ENCODE results near the gene UGT1A9. TPM values are rescaled to one million over a fixed set of nuclear protein-coding genes. Genes with fewer than 3 reads are reported as not detected.
A peak's percentile ranks its signal among the peaks of the same experiment; 100 is the strongest.
"Not testable (repeated sequence)": the region's sequence is repeated elsewhere in the genome, so short reads cannot be mapped to it uniquely, and the experiment has no call there.

The UGT1A9 gene
- total and polyA plus RNA-seq, 2 experiments from 2014 or later = not detected

GRCh38 chr2:233693963-233694362 is 22.3 kb downstream of the UGT1A9 start:
- Histone ChIP-seq H3F3A (ENCODE audit: insufficient read depth) (no peaks in the 10 kb centered on the region), H2AFZ (no peak overlapping the region), H3K4me2 (ENCODE audit: unreplicated experiment) (no peak overlapping the region), H3K9me2 (ENCODE audit: insufficient read depth) (no peaks in the 10 kb centered on the region), H3K36me3 (ENCODE audit: low read depth) (no peaks in the 10 kb centered on the region), H3K27me3 (replicated peaks; ENCODE audit: insufficient read depth) (peaks cover 28% of the 10 kb centered on the region), H3K4me1 (ENCODE audit: insufficient read depth) (no peaks in the 10 kb centered on the region), H3K9ac (no peak overlapping the region), H3K79me2 (ENCODE audit: insufficient read depth) (no peaks in the 10 kb centered on the region), H4K20me1 (ENCODE audit: insufficient read depth) (no peaks in the 10 kb centered on the region), H3K27ac (no peak overlapping the region), H3K9me3 (ENCODE audit: low read depth) (no peaks in the 10 kb centered on the region), H3K4me3 (no peak overlapping the region)
- DNase-seq = no peak
- WGBS, 2 experiments (ENCODE audit: low coverage in 1 of 2, low lambda C conversion rate in 2 of 2, missing lambda C conversion rate in 2 of 2) = 23 to 24% methylated on average over 6 of the region's 6 CpGs
- in situ Hi-C loops (cut with MboI) = no loop called here
- no peak for TF ChIP-seq EZH2 (IDR thresholded peaks at IDR 0.05; ENCODE audit: insufficient read depth, poor library complexity, severe bottlenecking)
- TF ChIP-seq EZH2phosphoT487 (IDR thresholded peaks at IDR 0.05; ENCODE audit: insufficient read depth, low read depth) = no peak

GRCh38 chr2:233698740-233699139 is 27.0 kb downstream of the UGT1A9 start:
- no peaks in the 10 kb centered on the region for H4K20me1 ChIP-seq (ENCODE audit: insufficient read depth)
- in situ Hi-C loops (cut with MboI) = no loop called here
- no peaks in the 10 kb centered on the region for H3K4me1 ChIP-seq (ENCODE audit: insufficient read depth)
- no peak overlapping the region for H3K4me3 ChIP-seq
- no peak overlapping the region for H2AFZ ChIP-seq
- H3K36me3 ChIP-seq (ENCODE audit: low read depth) = no peaks in the 10 kb centered on the region
- H3K27ac ChIP-seq = no peak overlapping the region
- H3K4me2 ChIP-seq (ENCODE audit: unreplicated experiment) = no peak overlapping the region
- no peaks in the 10 kb centered on the region for H3K9me2 ChIP-seq (ENCODE audit: insufficient read depth)
- no peak for DNase-seq
- peaks cover 12% of the 10 kb centered on the region; the same call in 1 of the 2 replicates for H3K27me3 ChIP-seq (replicated peaks; ENCODE audit: insufficient read depth)
- no peak overlapping the region for H3K9ac ChIP-seq
- H3K9me3 ChIP-seq (ENCODE audit: low read depth) = no peaks in the 10 kb centered on the region
- 37 to 42% methylated on average over 4 of the region's 4 CpGs for WGBS, 2 experiments (ENCODE audit: low coverage in 1 of 2, low lambda C conversion rate in 2 of 2, missing lambda C conversion rate in 2 of 2)
- no peaks in the 10 kb centered on the region for H3F3A ChIP-seq (ENCODE audit: insufficient read depth)
- H3K79me2 ChIP-seq (ENCODE audit: insufficient read depth) = no peaks in the 10 kb centered on the region
- TF ChIP-seq EZH2phosphoT487 (IDR thresholded peaks at IDR 0.05; ENCODE audit: insufficient read depth, low read depth) = no peak
- TF ChIP-seq EZH2 (IDR thresholded peaks at IDR 0.05; ENCODE audit: insufficient read depth, poor library complexity, severe bottlenecking) = no peak

GRCh38 chr2:233699424-233700027 is 27.8 kb downstream of the UGT1A9 start:
- Histone ChIP-seq H3K9me3 (ENCODE audit: low read depth) (no peaks in the 10 kb centered on the region), H3K79me2 (ENCODE audit: insufficient read depth) (no peaks in the 10 kb centered on the region), H3K9me2 (ENCODE audit: insufficient read depth) (no peaks in the 10 kb centered on the region), H3K36me3 (ENCODE audit: low read depth) (no peaks in the 10 kb centered on the region), H3K4me3 (no peak overlapping the region), H3K9ac (no peak overlapping the region), H3K4me2 (ENCODE audit: unreplicated experiment) (no peak overlapping the region), H3K4me1 (ENCODE audit: insufficient read depth) (no peaks in the 10 kb centered on the region), H3K27me3 (replicated peaks; ENCODE audit: insufficient read depth) (peaks cover 12% of the 10 kb centered on the region; the same call in 1 of the 2 replicates), H3K27ac (peak overlapping the region; percentile 61), H2AFZ (no peak overlapping the region), H3F3A (ENCODE audit: insufficient read depth) (no peaks in the 10 kb centered on the region), H4K20me1 (ENCODE audit: insufficient read depth) (no peaks in the 10 kb centered on the region)
- in situ Hi-C loops (cut with MboI) = no loop called here
- no peak for TF ChIP-seq EZH2phosphoT487 (IDR thresholded peaks at IDR 0.05; ENCODE audit: insufficient read depth, low read depth)
- TF ChIP-seq EZH2 (IDR thresholded peaks at IDR 0.05; ENCODE audit: insufficient read depth, poor library complexity, severe bottlenecking) = no peak
- 58 to 66% methylated on average over 8 of the region's 8 CpGs for WGBS, 2 experiments (ENCODE audit: low coverage in 1 of 2, low lambda C conversion rate in 2 of 2, missing lambda C conversion rate in 2 of 2)
- DNase-seq = no peak

- Histone ChIP-seq H3K9me3 (ENCODE audit: low read depth) (no peaks in the 10 kb centered on the region), H3K4me3 (no peak overlapping the region), H3K9me2 (ENCODE audit: insufficient read depth) (no peaks in the 10 kb centered on the region), H3K4me1 (ENCODE audit: insufficient read depth) (no peaks in the 10 kb centered on the region), H3K9ac (no peak overlapping the region), H3K79me2 (ENCODE audit: insufficient read depth) (no peaks in the 10 kb centered on the region), H3K4me2 (ENCODE audit: unreplicated experiment) (no peak overlapping the region), H3K27me3 (replicated peaks; ENCODE audit: insufficient read depth) (peaks cover 12% of the 10 kb centered on the region; the same call in 1 of the 2 replicates), H3K36me3 (ENCODE audit: low read depth) (no peaks in the 10 kb centered on the region), H4K20me1 (ENCODE audit: insufficient read depth) (no peaks in the 10 kb centered on the region), H3F3A (ENCODE audit: insufficient read depth) (no peaks in the 10 kb centered on the region), H3K27ac (peak overlapping the region; percentile 61), H2AFZ (no peak overlapping the region)
- WGBS, 2 experiments (ENCODE audit: low coverage in 1 of 2, low lambda C conversion rate in 2 of 2, missing lambda C conversion rate in 2 of 2) = 14 to 37% methylated on average over 1 of the region's 1 CpG
- DNase-seq = peak; percentile 43
- no peak for TF ChIP-seq EZH2 (IDR thresholded peaks at IDR 0.05; ENCODE audit: insufficient read depth, poor library complexity, severe bottlenecking)
- TF ChIP-seq EZH2phosphoT487 (IDR thresholded peaks at IDR 0.05; ENCODE audit: insufficient read depth, low read depth) = no peak
- in situ Hi-C loops (cut with MboI) = no loop called here
Observed at GRCh38 chr2:233700028-233700635, 28.4 kb downstream of the UGT1A9 start.

GRCh38 chr2:233700842-233701241 is 29.1 kb downstream of the UGT1A9 start:
- 70 to 72% methylated on average over 5 of the region's 5 CpGs for WGBS, 2 experiments (ENCODE audit: low coverage in 1 of 2, low lambda C conversion rate in 2 of 2, missing lambda C conversion rate in 2 of 2)
- H3K4me3 ChIP-seq; H3K27ac ChIP-seq; H3K9me3 ChIP-seq (ENCODE audit: low read depth); H2AFZ ChIP-seq; H3K79me2 ChIP-seq (ENCODE audit: insufficient read depth); H3K4me1 ChIP-seq (ENCODE audit: insufficient read depth); DNase-seq; H3F3A ChIP-seq (ENCODE audit: insufficient read depth); H3K36me3 ChIP-seq (ENCODE audit: low read depth); H3K9me2 ChIP-seq (ENCODE audit: insufficient read depth); in situ Hi-C loops (cut with MboI); H4K20me1 ChIP-seq (ENCODE audit: insufficient read depth); H3K9ac ChIP-seq; H3K4me2 ChIP-seq (ENCODE audit: unreplicated experiment): not testable (repeated sequence)
- peaks cover 12% of the 10 kb centered on the region; the same call in 1 of the 2 replicates for H3K27me3 ChIP-seq (replicated peaks; ENCODE audit: insufficient read depth)
